Neural crest cell (in vitro differentiated cells): Measurements from ENCODE around the gene ASB14. TPM values are rescaled to one million over a fixed set of nuclear protein-coding genes. Genes with fewer than 3 reads are reported as not detected.
A peak's percentile ranks its signal among the peaks of the same experiment; 100 is the strongest.
"Not testable (repeated sequence)": the region's sequence is repeated elsewhere in the genome, so short reads cannot be mapped to it uniquely, and the experiment has no call there.

Experiments
- DNase-seq: peaks from one replicate; pipeline ENCODE4 v3.0.0; 2021; ENCODE audit warnings: low read depth, mixed read lengths, low spot score
- H3K27ac Mint-ChIP-seq: one replicate; pipeline ENCODE4 v1.8.0; 2021; ENCODE audit warnings: mild to moderate bottlenecking, mixed read lengths; ENCODE audit not compliant: unreplicated experiment
- H3K27me3 Mint-ChIP-seq: 2 replicates; pipeline ENCODE4 v1.8.0; 2021; ENCODE audit warnings: low read depth, mild to moderate bottlenecking, mixed read lengths
- H3K36me3 Mint-ChIP-seq: 2 replicates; pipeline ENCODE4 v1.8.0; 2021; ENCODE audit warnings: low read depth, mild to moderate bottlenecking, mixed read lengths
- H3K4me1 Mint-ChIP-seq: 2 replicates; pipeline ENCODE4 v1.8.0; 2021; ENCODE audit warnings: mixed read lengths
- H3K4me3 Mint-ChIP-seq: one replicate; pipeline ENCODE4 v1.8.0; 2021; ENCODE audit warnings: mild to moderate bottlenecking, mixed read lengths
- H3K9me3 Mint-ChIP-seq: 2 replicates; pipeline ENCODE4 v1.8.0; 2021; ENCODE audit warnings: mixed read lengths
- CTCF ChIP-seq: fragments of 200-600 bp; sonication (generic); conservative IDR thresholded peaks from 2 replicates; pipeline ENCODE4 v1.5.0; 2021; ENCODE audit warnings: antibody characterized with exemption, mild to moderate bottlenecking
- long read RNA-seq: library from polyadenylated mRNA; unstranded; transcript quantifications from one replicate; pipeline ENCODE4 v2.0.0, GENCODE V29; 2020
- total RNA-seq: library from RNA; stranded (reverse); gene quantifications from 2 replicates; pipeline ENCODE4 v1.2.1, GENCODE V29; 2021

Gene ASB14
- total RNA-seq = not detected in 2 replicates
- long read RNA-seq, partial matches to known transcripts = 0 of 1 reads
- long read RNA-seq, other reads (novel, unspliced or antisense) = 1 of 1 reads

GRCh38 chr3:57292159-57292896 lies at the start of gene ASB14:
Gene ASB14 (minus strand): TSS chr3:57292685. CDS start chr3:57292033, 652 bp downstream.
- no peak for TF ChIP-seq CTCF
- Mint-ChIP-seq H3K4me3 (no peak within 1 kb of the TSS), H3K4me1 (no peaks in the 10 kb centered on the region), H3K9me3 (no peaks in the 10 kb centered on the region), H3K36me3 (no peaks in the 10 kb centered on the region), H3K27ac (no peak within 1 kb of the TSS), H3K27me3 (no peaks in the 10 kb centered on the region)
- DNase-seq = no peak

GRCh38 chr3:57339071-57339642 lies 46.7 kb upstream of the ASB14 start:
- not testable (repeated sequence) for H3K9me3 Mint-ChIP-seq, H3K27ac Mint-ChIP-seq, DNase-seq, H3K4me1 Mint-ChIP-seq, H3K36me3 Mint-ChIP-seq, H3K27me3 Mint-ChIP-seq, H3K4me3 Mint-ChIP-seq

- H3K4me3 Mint-ChIP-seq, H3K9me3 Mint-ChIP-seq, H3K4me1 Mint-ChIP-seq, H3K27me3 Mint-ChIP-seq, H3K27ac Mint-ChIP-seq, DNase-seq, H3K36me3 Mint-ChIP-seq: not testable (repeated sequence)
Observed at GRCh38 chr3:57338272-57339070, 46.0 kb upstream of the ASB14 start.

- H3K27me3 Mint-ChIP-seq = peaks cover 5% of the 10 kb centered on the region
- TF ChIP-seq CTCF = no peak
- H3K9me3 Mint-ChIP-seq = peaks cover 4% of the 10 kb centered on the region
- DNase-seq = no peak
- no peaks in the 10 kb centered on the region for H3K4me1 Mint-ChIP-seq
- H3K4me3 Mint-ChIP-seq = no peak overlapping the region
- no peak overlapping the region for H3K27ac Mint-ChIP-seq
- H3K36me3 Mint-ChIP-seq = no peaks in the 10 kb centered on the region
Observed at GRCh38 chr3:57335283-57335938, 42.9 kb upstream of the ASB14 start.

- Mint-ChIP-seq H3K27ac (no peak overlapping the region), H3K27me3 (peaks cover 5% of the 10 kb centered on the region), H3K9me3 (peaks cover 2% of the 10 kb centered on the region), H3K4me1 (no peaks in the 10 kb centered on the region), H3K4me3 (no peak overlapping the region), H3K36me3 (no peaks in the 10 kb centered on the region)
- peak; percentile 21 for TF ChIP-seq CTCF
- no peak for DNase-seq
Observed at GRCh38 chr3:57331078-57331610, 38.7 kb upstream of the ASB14 start.

GRCh38 chr3:57326498-57326897 lies 34.0 kb upstream of the ASB14 start:
- not testable (repeated sequence) for H3K27me3 Mint-ChIP-seq, H3K27ac Mint-ChIP-seq, H3K4me3 Mint-ChIP-seq, DNase-seq, H3K4me1 Mint-ChIP-seq, H3K9me3 Mint-ChIP-seq, H3K36me3 Mint-ChIP-seq
